K562 (cell line): ENCODE measurements around the gene TEKT4. TPM values are rescaled to one million over a fixed set of nuclear protein-coding genes. Genes with fewer than 3 reads are reported as not detected.

Experiments used
- ATAC-seq: fragments of 200-7000 bp; cut with Tn5 transposase; 3 replicates; pipeline ENCODE4 v1.9.1; 2020; ENCODE audit warnings: moderate library complexity
- BruUV-seq: library from RNA; stranded (reverse); fragments of 400-500 nt; replicated peaks from 2 replicates; lab custom pipeline; 2021; lab: Mats Ljungman, UMichigan
- CTCF ChIA-PET: fragments of 300-600 bp; formaldehyde crosslinking; extraction: SDS; loops from one replicate; lab custom pipeline; 2021; ENCODE audit warnings: low intra/inter-chr PET ratio; lab: Yijun Ruan, JAX
- POLR2A ChIA-PET: fragments of 300-600, 350-650 bp; sonication (Branson Sonifier 250); formaldehyde crosslinking; extraction: SDS; loops from one replicate; lab custom pipeline; 2021; ENCODE audit warnings: antibody characterized with exemption, inconsistent platforms; lab: Yijun Ruan, JAX
- DNase-seq, 4 experiments: peaks; one replicate each; pipeline versions ENCODE4 v3.0.0 to v3.0.0-alpha.2; 2011 to 2018; ENCODE audit warnings: low spot score in 3 of 4, mixed read lengths in 3 of 4; ENCODE audit errors: extremely low read depth in 1 of 4
- FAIRE-seq: peaks from 2 replicates; lab custom pipeline; 2011; peaks lifted over from hg19 to GRCh38; lab: Jason Lieb, UNC
- H2AFZ ChIP-seq: 2 replicates; pipeline ENCODE4 v1.6.0; 2011; ENCODE audit warnings: low read depth, low read length, control low read depth, inconsistent platforms
- H3K27ac ChIP-seq: fragments of 200-600 bp; 3 replicates; pipeline ENCODE4 v1.8.0; 2011; ENCODE audit warnings: low read depth, mild to moderate bottlenecking, control low read depth, inconsistent platforms, low read length, moderate library complexity, mixed read lengths; ENCODE audit errors: extremely low read depth
- H3K27me3 ChIP-seq, 2 experiments: fragments of 300-600 bp in 1 of 2; 2 replicates in 1 of 2; 3 replicates in 1 of 2; pipeline versions ENCODE4 v1.6.0 to v1.8.0; 2011; ENCODE audit warnings: inconsistent platforms in 2 of 2, low read length in 2 of 2, mild to moderate bottlenecking in 1 of 2, mixed read lengths in 1 of 2, moderate library complexity in 1 of 2; ENCODE audit not compliant: control insufficient read depth in 2 of 2, insufficient read depth in 2 of 2
- H3K36me3 ChIP-seq: fragments of 300-600 bp; 3 replicates; pipeline ENCODE4 v1.8.0; 2011; ENCODE audit warnings: mild to moderate bottlenecking, low read length, inconsistent platforms; ENCODE audit not compliant: control insufficient read depth, insufficient read depth
- H3K4me1 ChIP-seq, 2 experiments: fragments of 200-600 bp in 1 of 2; replicated peaks in 1 of 2; 2 replicates in 1 of 2; 3 replicates in 1 of 2; pipeline versions ENCODE4 v1.5.1 to v1.8.0; 2011; ENCODE audit warnings: inconsistent platforms in 2 of 2, low read length in 2 of 2, mild to moderate bottlenecking in 1 of 2, mixed read lengths in 1 of 2, moderate library complexity in 1 of 2; ENCODE audit not compliant: control insufficient read depth in 2 of 2, insufficient read depth in 2 of 2
- H3K4me2 ChIP-seq: 2 replicates; pipeline ENCODE4 v1.6.1; 2011; ENCODE audit warnings: low read length, control low read depth, inconsistent platforms, mixed read lengths; ENCODE audit not compliant: insufficient read depth
- H3K4me3 ChIP-seq: fragments of 200-600 bp; sonication (generic), shearing (Covaris generic); 2 replicates; pipeline ENCODE4 v1.5.1; 2016; ENCODE audit warnings: control low read depth, inconsistent platforms
- H3K79me2 ChIP-seq: fragments of 200-600 bp; 3 replicates; pipeline ENCODE4 v1.8.0; 2011; ENCODE audit warnings: low read length, inconsistent platforms; ENCODE audit not compliant: control insufficient read depth, insufficient read depth
- H3K9ac ChIP-seq, 2 experiments: 2 replicates each; pipeline versions ENCODE4 v1.6.0 to v1.6.1; 2011; ENCODE audit warnings: low read depth in 2 of 2, low read length in 2 of 2, control low read depth in 1 of 2, inconsistent platforms in 1 of 2, mild to moderate bottlenecking in 1 of 2, mixed read lengths in 1 of 2; ENCODE audit not compliant: insufficient read depth in 1 of 2
- H3K9me1 ChIP-seq: one replicate; pipeline ENCODE4 v1.6.0; 2011; ENCODE audit warnings: inconsistent platforms, mild to moderate bottlenecking, low read length, moderate library complexity; ENCODE audit not compliant: control insufficient read depth, insufficient read depth
- H3K9me3 ChIP-seq: replicated peaks from 2 replicates; pipeline ENCODE4 v1.5.1; 2011; ENCODE audit warnings: low read depth, low read length, inconsistent platforms; ENCODE audit not compliant: control insufficient read depth, insufficient read depth
- H4K20me1 ChIP-seq: replicated peaks from 2 replicates; pipeline ENCODE4 v1.6.1; 2011; ENCODE audit warnings: low read length, inconsistent platforms, mixed read lengths; ENCODE audit not compliant: control insufficient read depth, insufficient read depth
- ELF4 ChIP-seq: fragments of 450-650 bp; formaldehyde crosslinking; IDR thresholded peaks from 2 replicates; pipeline ENCODE4 v1.4.0; 2022; ENCODE audit warnings: missing genetic modification characterization
- HINFP ChIP-seq: fragments of 450-650 bp; conservative IDR thresholded peaks from 2 replicates; pipeline ENCODE4 v1.6.1; 2016; ENCODE audit warnings: missing genetic modification characterization, low read depth, mild to moderate bottlenecking, control low read depth, missing compliant biosample characterization
- MTA3 ChIP-seq: fragments of 450-650 bp; formaldehyde crosslinking; IDR thresholded peaks from 2 replicates; pipeline ENCODE4 v1.6.1; 2017; ENCODE audit warnings: mild to moderate bottlenecking, borderline replicate concordance
- ZNF316 ChIP-seq: fragments of 450-650 bp; IDR thresholded peaks from 2 replicates; pipeline ENCODE4 v1.6.1; 2016
- ZNF347 ChIP-seq: fragments of 450-650 bp; formaldehyde crosslinking; IDR thresholded peaks from 2 replicates; pipeline ENCODE4 v1.4.0; 2020; ENCODE audit warnings: low read depth, mild to moderate bottlenecking, moderate library complexity
- ZNF518B ChIP-seq: fragments of 250-450 bp; sonication (Bioruptor Pico); IDR thresholded peaks from 2 replicates; pipeline ENCODE4 v1.5.0; 2021; ENCODE audit warnings: mild to moderate bottlenecking, moderate library complexity
- ZNF584 ChIP-seq: fragments of 200-800 bp; sonication (Bioruptor generic); IDR thresholded peaks from 2 replicates; pipeline ENCODE4 v1.6.1; 2016; ENCODE audit warnings: low read depth, mild to moderate bottlenecking, missing genetic modification characterization, missing compliant biosample characterization
- ZNF644 ChIP-seq: fragments of 200-800 bp; sonication (Bioruptor generic); IDR thresholded peaks from 2 replicates; pipeline ENCODE4 v1.6.1; 2016; ENCODE audit warnings: low read depth, missing genetic modification characterization, missing compliant biosample characterization
- WGBS: fragments of 100-300 bp; shearing (Covaris generic); methylation state at CpG from one replicate; pipeline ENCODE4 v1.1.6; 2016; ENCODE audit warnings: low coverage, mixed read lengths; ENCODE audit not compliant: insufficient coverage; ENCODE audit errors: missing lambda C conversion rate; 5-methylcytosine and 5-hydroxymethylcytosine counted together
- in situ Hi-C: fragments of 300-500 bp; cut with MboI; formaldehyde crosslinking; loops from 4 replicates; pipeline ENCODE4 v1.15.0; 2018; ENCODE audit warnings: inconsistent platforms, mixed read lengths
- intact Hi-C: fragments of 100-400 bp; cut with micrococcal nuclease; formaldehyde crosslinking; loops from 2 replicates; pipeline ENCODE4 v1.14.2; 2022
- polyA plus RNA-seq, 8 experiments: library from polyadenylated mRNA; depleted of rRNA in 4 of 8; stranded (reverse) in 5 of 8; unstranded in 3 of 8; fragments of >200 nt; fragmentation: Nextera tagmentation in 2 of 8; fragmentation: Illumina TruSeq in 1 of 8; extraction: Ambion mirVana in 2 of 8; extraction: Trizol in 1 of 8; gene quantifications; 2 replicates each; pipeline versions ENCODE4 v1.2.1 to v1.2.3, GENCODE V29; 2011 to 2014; ENCODE audit warnings: inconsistent platforms in 1 of 8, missing spikeins in 1 of 8
- total RNA-seq, 7 experiments: library from RNA; depleted of rRNA in 6 of 7; stranded (reverse); fragments of >200 nt in 6 of 7; fragmentation: Illumina TruSeq in 2 of 7; extraction: Trizol in 2 of 7; gene quantifications; 2 replicates each; pipeline versions ENCODE4 v1.2.1 to v1.2.3, GENCODE V29; 2011 to 2021; ENCODE audit warnings: low replicate concordance in 1 of 7

Gene TEKT4
- total and polyA plus RNA-seq, 9 of the 15 experiments (the other 6 are each of a cell fraction or from before 2014, with no cell fraction given), result 0.04 to 0.51 (median 0.10) TPM; not detected in 6

- in situ Hi-C loops, result no loop called here
- Histone ChIP-seq H3K79me2 (no peaks in the 10 kb centered on the region), H3K9me1 (no peaks in the 10 kb centered on the region), H3K36me3 (no peaks in the 10 kb centered on the region), H2AFZ (no peak overlapping the region), H4K20me1 (no peaks in the 10 kb centered on the region; the same call in none of the 2 replicates), H3K4me1 (peaks cover 0 to 20% of the 10 kb centered on the region in 2 experiments; a peak in 2 of 5 replicates), H3K4me3 (no peak overlapping the region), H3K4me2 (no peak overlapping the region), H3K27ac (no peak overlapping the region), H3K9ac (no peak overlapping the region), H3K9me3 (no peaks in the 10 kb centered on the region), H3K27me3 (peaks cover 0 to 5% of the 10 kb centered on the region in 2 experiments; a peak in 2 of 5 replicates)
- intact Hi-C loops, result no loop called here
- no peak for FAIRE-seq
- TF ChIP-seq ZNF644 (no peak), MTA3 (no peak), ZNF518B (CRISPR knock-in tag) (no peak), ZNF316 (no peak), ELF4 (CRISPR knock-in tag) (no peak), HINFP (tag) (no peak), ZNF584 (CRISPR knock-in tag) (no peak), ZNF347 (CRISPR knock-in tag) (no peak)
- ChIA-PET POLR2A (no interaction called here), CTCF (interaction anchor here (1.4 kb wide), 1 partner anchor 179 kb away, joined by 4 read pairs; no protein-coding TSS in a partner anchor)
- ATAC-seq, result no peak
- 9% methylated on average over 18 of the region's 22 CpGs for WGBS
- no TSS peak for BruUV-seq
- DNase-seq, result no peak
Measured at GRCh38 chr2:94875064-94875819, 4.0 kb downstream of the TEKT4 start.
